PC-9 (cell line): ENCODE results near the gene RFC2. TPM values are rescaled to one million over a fixed set of nuclear protein-coding genes. Genes with fewer than 3 reads are reported as not detected.

ENCODE experiments used
- Bru-seq: library from RNA; stranded (reverse); fragments of 400-500 nt; gene quantifications from one replicate; lab custom pipeline; 2021; lab: Mats Ljungman, UMichigan
- BruChase-seq, 2 experiments: library from RNA; stranded (reverse); fragments of 400-500 nt; gene quantifications; one replicate each; lab custom pipeline; 2021; lab: Mats Ljungman, UMichigan
- BruUV-seq: library from RNA; stranded (reverse); fragments of 400-500 nt; replicated peaks from 2 replicates; lab custom pipeline; 2021; lab: Mats Ljungman, UMichigan
- CTCF ChIA-PET: fragments of 300-600 bp; sonication (Branson Sonifier 250); formaldehyde crosslinking; loops from one replicate; lab custom pipeline; 2022; ENCODE audit warnings: antibody characterized with exemption; lab: Charles Lee
- POLR2A ChIA-PET: fragments of 300-600 bp; sonication (Branson Sonifier 250); formaldehyde crosslinking; loops from one replicate; lab custom pipeline; 2022; ENCODE audit warnings: antibody characterized with exemption; ENCODE audit not compliant: unreplicated experiment; lab: Charles Lee
- DNase-seq, 2 experiments: peaks; one replicate each; pipeline versions ENCODE4 v3.0.0 to v3.0.0-alpha.2; 2015 to 2022; ENCODE audit warnings: mixed read lengths in 1 of 2
- H2AFZ ChIP-seq: fragments of 200-600 bp; sonication (generic); 2 replicates; pipeline ENCODE4 v1.8.1; 2017; ENCODE audit warnings: antibody characterized with exemption
- H3F3A ChIP-seq: fragments of 200-600 bp; sonication (generic); 2 replicates; pipeline ENCODE4 v1.8.1; 2017; ENCODE audit warnings: antibody characterized with exemption, mild to moderate bottlenecking, low read depth; ENCODE audit not compliant: insufficient read depth
- H3K27ac ChIP-seq: fragments of 200-600 bp; sonication (generic); 2 replicates; pipeline ENCODE4 v1.6.1; 2016; ENCODE audit warnings: mixed run types
- H3K27me3 ChIP-seq: fragments of 200-600 bp; sonication (generic); 2 replicates; pipeline ENCODE4 v1.6.1; 2016; ENCODE audit warnings: low read depth, mixed run types; ENCODE audit not compliant: insufficient read depth
- H3K36me3 ChIP-seq: fragments of 200-600 bp; sonication (generic); 2 replicates; pipeline ENCODE4 v1.6.1; 2016; ENCODE audit warnings: low read depth, mixed run types
- H3K4me1 ChIP-seq: fragments of 200-600 bp; sonication (generic); replicated peaks from 2 replicates; pipeline ENCODE4 v1.6.1; 2016; ENCODE audit warnings: mixed run types; ENCODE audit not compliant: insufficient read depth
- H3K4me2 ChIP-seq: fragments of 200-600 bp; sonication (generic); 2 replicates; pipeline ENCODE4 v1.6.1; 2017; ENCODE audit warnings: mixed run types
- H3K4me3 ChIP-seq: fragments of 200-600 bp; sonication (generic); 2 replicates; pipeline ENCODE4 v1.6.1; 2016; ENCODE audit warnings: mixed run types
- H3K79me2 ChIP-seq: fragments of 200-600 bp; sonication (generic); 2 replicates; pipeline ENCODE4 v1.6.1; 2017; ENCODE audit warnings: low read depth, mixed run types
- H3K9me2 ChIP-seq: fragments of 200-600 bp; sonication (generic); 2 replicates; pipeline ENCODE4 v1.8.1; 2017; ENCODE audit warnings: mild to moderate bottlenecking; ENCODE audit not compliant: insufficient read depth
- H3K9me3 ChIP-seq: fragments of 200-600 bp; sonication (generic); 2 replicates; pipeline ENCODE4 v1.8.1; 2016; ENCODE audit warnings: low read depth; ENCODE audit not compliant: insufficient read depth
- H4K20me1 ChIP-seq: fragments of 200-600 bp; sonication (generic); 2 replicates; pipeline ENCODE4 v1.8.1; 2017; ENCODE audit not compliant: insufficient read depth
- EZH2 ChIP-seq: fragments of 200-600 bp; sonication (generic); IDR thresholded peaks from 2 replicates; pipeline ENCODE4 v1.8.0; 2017; ENCODE audit warnings: antibody characterized with exemption, low read depth
- intact Hi-C: fragments of 100-400 bp; cut with micrococcal nuclease; formaldehyde crosslinking; loops from one replicate; pipeline ENCODE4 v1.10.0; 2022; ENCODE audit not compliant: unreplicated experiment
- long read RNA-seq: library from polyadenylated mRNA; stranded (forward); transcript quantifications from one replicate; pipeline ENCODE4 v2.0.0, GENCODE V29; 2022
- total RNA-seq: library from RNA; stranded (reverse); gene quantifications from 2 replicates; pipeline ENCODE4 v1.2.3, GENCODE V29; 2021
- TF ChIP-seq, protein P1 (sequence below): fragments of 200-600 bp; sonication (generic); conservative IDR thresholded peaks from 2 replicates; pipeline ENCODE4 v1.6.1; 2017; ENCODE audit warnings: mixed run types, antibody characterized with exemption, mild to moderate bottlenecking, moderate library complexity

Gene RFC2
- total RNA-seq (65.5 and 75.7 TPM in 2 replicates), Bru-seq, nascent RNA (percentile 86 among the genes with signal in this experiment), BruChase-seq, experiment 1, labeled RNA remaining after a 2-hour chase (percentile 69 among the genes with signal in this experiment), BruChase-seq, experiment 2, labeled RNA remaining after a 6-hour chase (percentile 82 among the genes with signal in this experiment)
- long read RNA-seq, transcript RFC2-201 (11 exons, 1,695 nt): major isoform, 264 of 336 reads
- long read RNA-seq, transcript RFC2-213 (10 exons, 1,635 nt): minor isoform, 7 of 336 reads
- long read RNA-seq, transcript RFC2-202 (10 exons, 1,576 nt): minor isoform, 21 of 336 reads
- long read RNA-seq, partial matches to known transcripts: 4 of 336 reads
- long read RNA-seq, other reads (novel, unspliced or antisense): 40 of 336 reads

DNA sequence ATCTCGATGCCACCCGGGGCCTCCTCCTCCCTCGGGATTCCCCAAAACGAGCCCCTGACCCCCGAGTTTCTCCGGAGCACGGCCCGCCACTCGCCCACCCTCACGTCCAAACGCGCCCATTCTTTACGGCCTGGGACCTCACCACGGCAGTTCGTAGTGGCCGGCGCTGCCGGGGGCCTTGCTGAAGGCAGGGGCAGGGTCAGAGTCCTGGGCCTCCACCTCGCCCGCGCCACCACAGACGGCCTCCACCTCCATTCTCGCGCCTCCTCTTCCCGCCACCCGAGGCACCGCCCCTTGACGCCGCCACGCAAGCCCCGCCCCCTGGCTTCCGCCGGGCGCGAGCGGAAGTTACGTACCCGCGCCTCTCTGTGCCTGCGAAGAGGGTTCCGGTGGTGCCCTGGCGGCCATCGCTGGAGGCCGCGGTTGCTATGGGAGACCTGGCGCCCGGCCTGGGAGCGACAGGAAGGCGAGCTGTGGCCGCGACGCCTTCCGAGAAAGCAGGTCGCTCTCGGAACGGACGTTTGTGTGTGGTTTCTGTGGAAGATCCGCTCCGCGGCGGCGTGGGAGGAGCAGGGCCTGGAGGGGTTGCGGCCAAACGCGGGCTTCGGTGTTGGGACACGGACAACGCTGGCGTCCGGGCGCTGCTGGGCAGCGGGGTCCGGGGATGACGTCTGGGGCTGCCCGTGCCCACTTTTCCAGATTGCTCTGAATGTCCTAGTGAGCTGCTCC, at the start of gene RFC2:
TSS of gene RFC2 (minus strand) at position 271 of the 729 bp plus-strand sequence. CDS start at position 255, 16 bp downstream.
- DNase-seq: peak; percentile 88 to 99
- POLR2A ChIA-PET: interaction anchor here (0.5 to 1.0 kb wide), 4 partner anchors 9 to 229 kb away, joined by 3 to 30 read pairs (median 5); no protein-coding TSS in a partner anchor
- H4K20me1 ChIP-seq: no peaks in the 10 kb centered on the region
- H3K9me2 ChIP-seq: no peaks in the 10 kb centered on the region
- H3F3A ChIP-seq: peaks cover 16% of the 10 kb centered on the region
- CTCF ChIA-PET: interaction anchor here (0.6 kb wide), 1 partner anchor 372 kb away, joined by 3 read pairs; no protein-coding TSS in a partner anchor
- H3K4me1 ChIP-seq: peaks cover 17% of the 10 kb centered on the region
- peak within 1 kb of the TSS; percentile 98 for H3K4me2 ChIP-seq
- no peak for TF ChIP-seq EZH2
- TF ChIP-seq, protein P1, sequence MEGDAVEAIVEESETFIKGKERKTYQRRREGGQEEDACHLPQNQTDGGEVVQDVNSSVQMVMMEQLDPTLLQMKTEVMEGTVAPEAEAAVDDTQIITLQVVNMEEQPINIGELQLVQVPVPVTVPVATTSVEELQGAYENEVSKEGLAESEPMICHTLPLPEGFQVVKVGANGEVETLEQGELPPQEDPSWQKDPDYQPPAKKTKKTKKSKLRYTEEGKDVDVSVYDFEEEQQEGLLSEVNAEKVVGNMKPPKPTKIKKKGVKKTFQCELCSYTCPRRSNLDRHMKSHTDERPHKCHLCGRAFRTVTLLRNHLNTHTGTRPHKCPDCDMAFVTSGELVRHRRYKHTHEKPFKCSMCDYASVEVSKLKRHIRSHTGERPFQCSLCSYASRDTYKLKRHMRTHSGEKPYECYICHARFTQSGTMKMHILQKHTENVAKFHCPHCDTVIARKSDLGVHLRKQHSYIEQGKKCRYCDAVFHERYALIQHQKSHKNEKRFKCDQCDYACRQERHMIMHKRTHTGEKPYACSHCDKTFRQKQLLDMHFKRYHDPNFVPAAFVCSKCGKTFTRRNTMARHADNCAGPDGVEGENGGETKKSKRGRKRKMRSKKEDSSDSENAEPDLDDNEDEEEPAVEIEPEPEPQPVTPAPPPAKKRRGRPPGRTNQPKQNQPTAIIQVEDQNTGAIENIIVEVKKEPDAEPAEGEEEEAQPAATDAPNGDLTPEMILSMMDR: no peak
- intact Hi-C loops: loop anchor here (1.0 to 5.0 kb wide), 5 partner anchors 33 to 187 kb away; partner anchors contain the start of gene CLIP2
- H3K9me3 ChIP-seq: no peaks in the 10 kb centered on the region
- H3K79me2 ChIP-seq: peaks cover 41% of the 10 kb centered on the region
- H3K4me3 ChIP-seq: peak within 1 kb of the TSS; percentile 92
- peak within 1 kb of the TSS; percentile 99 for H2AFZ ChIP-seq
- peak within 1 kb of the TSS; percentile 67 for H3K27ac ChIP-seq
- H3K27me3 ChIP-seq: no peaks in the 10 kb centered on the region
- no TSS peak for BruUV-seq
- H3K36me3 ChIP-seq: peaks cover 16% of the 10 kb centered on the region

GRCh38 chr7:74302745-74303221, 48.6 kb upstream of the RFC2 start:
- no peak overlapping the region for H2AFZ ChIP-seq
- H3K27me3 ChIP-seq: no peaks in the 10 kb centered on the region
- no TSS peak for BruUV-seq
- no peaks in the 10 kb centered on the region for H3K79me2 ChIP-seq
- no peaks in the 10 kb centered on the region for H3K9me2 ChIP-seq
- CTCF ChIA-PET: interaction anchor here (0.6 to 0.9 kb wide), 2 partner anchors 85 to 97 kb away, joined by 4 to 5 read pairs; no protein-coding TSS in a partner anchor
- intact Hi-C loops: no loop called here
- no peak overlapping the region for H3K4me3 ChIP-seq
- H3K36me3 ChIP-seq: no peaks in the 10 kb centered on the region
- H3F3A ChIP-seq: peaks cover 13% of the 10 kb centered on the region; the same call in 1 of the 2 replicates
- H3K4me2 ChIP-seq: peak overlapping the region; percentile 41
- POLR2A ChIA-PET: interaction anchor here (0.6 kb wide), 3 partner anchors 42 to 60 kb away, joined by 3 to 4 read pairs (median 4); no protein-coding TSS in a partner anchor
- no peak overlapping the region for H3K27ac ChIP-seq
- H4K20me1 ChIP-seq: no peaks in the 10 kb centered on the region
- TF ChIP-seq, protein P1: no peak
- TF ChIP-seq EZH2: no peak
- H3K4me1 ChIP-seq: peaks cover 17% of the 10 kb centered on the region
- no peaks in the 10 kb centered on the region for H3K9me3 ChIP-seq
- DNase-seq: peak; percentile 57 to 71

- intact Hi-C loops: no loop called here
- H3K4me1 ChIP-seq: peaks cover 11% of the 10 kb centered on the region
- no peaks in the 10 kb centered on the region for H3K9me2 ChIP-seq
- no peaks in the 10 kb centered on the region for H3K36me3 ChIP-seq
- H3F3A ChIP-seq: peaks cover 7% of the 10 kb centered on the region; the same call in 1 of the 2 replicates
- no peak overlapping the region for H3K27ac ChIP-seq
- no peaks in the 10 kb centered on the region for H3K79me2 ChIP-seq
- no peak overlapping the region for H2AFZ ChIP-seq
- no peak overlapping the region for H3K4me3 ChIP-seq
- no peaks in the 10 kb centered on the region for H3K27me3 ChIP-seq
- no peak for DNase-seq
- no TSS peak for BruUV-seq
- no peaks in the 10 kb centered on the region for H4K20me1 ChIP-seq
- POLR2A ChIA-PET: no interaction called here
- TF ChIP-seq, protein P1: no peak
- no peak for TF ChIP-seq EZH2
- CTCF ChIA-PET: no interaction called here
- H3K4me2 ChIP-seq: no peak overlapping the region
- no peaks in the 10 kb centered on the region for H3K9me3 ChIP-seq
These were observed 46.7 kb upstream of the RFC2 start for GRCh38 chr7:74300926-74301325.
